Endothelial cell of umbilical vein (primary cell): ENCODE measurements around the gene BLOC1S2.

Experiments used
- EZH2 ChIP-seq: IDR thresholded peaks from 2 replicates; pipeline ENCODE4 v1.6.1; 2012; ENCODE audit warnings: borderline replicate concordance, low read depth, mild to moderate bottlenecking, moderate library complexity, low read length, inconsistent platforms; ENCODE audit not compliant: severe bottlenecking
- FOS ChIP-seq: IDR thresholded peaks from 2 replicates; pipeline ENCODE4 v1.6.1; 2011; ENCODE audit warnings: mild to moderate bottlenecking, low read length, moderate library complexity, borderline replicate concordance; ENCODE audit not compliant: insufficient read depth
- GATA2 ChIP-seq: IDR thresholded peaks from 2 replicates; pipeline ENCODE4 v1.7.0; 2011; ENCODE audit warnings: low read depth, mild to moderate bottlenecking, moderate library complexity, mixed read lengths, low read length; ENCODE audit not compliant: insufficient read length, insufficient read depth
- JUN ChIP-seq: IDR thresholded peaks from 2 replicates; pipeline ENCODE4 v1.6.1; 2011; ENCODE audit warnings: borderline replicate concordance, low read depth; ENCODE audit not compliant: insufficient read length, insufficient read depth
- MAX ChIP-seq: IDR thresholded peaks from 2 replicates; pipeline ENCODE4 v1.6.1; 2011; ENCODE audit not compliant: insufficient read depth, insufficient read length
- MYC ChIP-seq: IDR thresholded peaks from one replicate; pipeline ENCODE4 v1.6.1; 2011; ENCODE audit warnings: mild to moderate bottlenecking, low read depth, low read length
- POLR2A ChIP-seq: IDR thresholded peaks from 2 replicates; pipeline ENCODE4 v1.6.1; 2012; ENCODE audit warnings: low read depth, mild to moderate bottlenecking, control low read depth, low read length
- POLR2AphosphoS5 ChIP-seq: IDR thresholded peaks from 2 replicates; pipeline ENCODE4 v1.6.1; 2012; ENCODE audit warnings: low read depth, mild to moderate bottlenecking, control low read depth, low read length, moderate library complexity; ENCODE audit not compliant: insufficient read depth
- TF ChIP-seq, protein P1 (sequence below), 2 donors: IDR thresholded peaks; 1 replicate in 1 of 2; 2 replicates in 1 of 2; pipeline ENCODE4 v1.5.1; 2011; ENCODE audit warnings: low read length in 2 of 2, mild to moderate bottlenecking in 2 of 2, moderate library complexity in 2 of 2, control low read depth in 1 of 2, inconsistent platforms in 1 of 2, low read depth in 1 of 2; ENCODE audit not compliant: insufficient read depth in 1 of 2; ENCODE audit errors: extremely low read depth in 1 of 2

GRCh38 chr10:100232101-100232500 lies 54.4 kb downstream of the BLOC1S2 start:
- TF ChIP-seq MAX (no peak), POLR2A (no peak), EZH2 (no peak), JUN (no peak), POLR2AphosphoS5 (no peak), MYC (no peak), FOS (no peak), GATA2 (no peak)
- TF ChIP-seq, protein P1, sequence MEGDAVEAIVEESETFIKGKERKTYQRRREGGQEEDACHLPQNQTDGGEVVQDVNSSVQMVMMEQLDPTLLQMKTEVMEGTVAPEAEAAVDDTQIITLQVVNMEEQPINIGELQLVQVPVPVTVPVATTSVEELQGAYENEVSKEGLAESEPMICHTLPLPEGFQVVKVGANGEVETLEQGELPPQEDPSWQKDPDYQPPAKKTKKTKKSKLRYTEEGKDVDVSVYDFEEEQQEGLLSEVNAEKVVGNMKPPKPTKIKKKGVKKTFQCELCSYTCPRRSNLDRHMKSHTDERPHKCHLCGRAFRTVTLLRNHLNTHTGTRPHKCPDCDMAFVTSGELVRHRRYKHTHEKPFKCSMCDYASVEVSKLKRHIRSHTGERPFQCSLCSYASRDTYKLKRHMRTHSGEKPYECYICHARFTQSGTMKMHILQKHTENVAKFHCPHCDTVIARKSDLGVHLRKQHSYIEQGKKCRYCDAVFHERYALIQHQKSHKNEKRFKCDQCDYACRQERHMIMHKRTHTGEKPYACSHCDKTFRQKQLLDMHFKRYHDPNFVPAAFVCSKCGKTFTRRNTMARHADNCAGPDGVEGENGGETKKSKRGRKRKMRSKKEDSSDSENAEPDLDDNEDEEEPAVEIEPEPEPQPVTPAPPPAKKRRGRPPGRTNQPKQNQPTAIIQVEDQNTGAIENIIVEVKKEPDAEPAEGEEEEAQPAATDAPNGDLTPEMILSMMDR (IDR thresholded peaks at IDR 0.05; ENCODE audit: extremely low read depth in 1 of 2, insufficient read depth in 1 of 2, low read depth in 1 of 2, low read length in 2 of 2) = no peak
